Measurements from ENCODE around the gene MMGT1. TPM values are rescaled to one million over a fixed set of nuclear protein-coding genes. Genes with fewer than 3 reads are reported as not detected.

Gene MMGT1
- 22.1 and 26.0 TPM in 2 replicates for total RNA-seq (ENCODE audit: low replicate concordance)

GRCh38 chrX:135973548-135974278, at the start of gene MMGT1:
Gene MMGT1, minus strand, starts transcription at chrX:135973988. Its CDS starts 313 bp downstream, at chrX:135973675.
- H3K4me1 Mint-ChIP-seq, result peaks cover 19% of the 10 kb centered on the region
- H3K27ac Mint-ChIP-seq, result peak within 1 kb of the TSS; percentile 98
- Histone ChIP-seq H2AFZ (replicated peaks) (peak within 1 kb of the TSS; percentile 78), H3K4me1 (no peaks in the 10 kb centered on the region), H3K9me3 (ENCODE audit: low read depth) (no peaks in the 10 kb centered on the region), H4K20me1 (ENCODE audit: low read depth) (no peaks in the 10 kb centered on the region), H3F3A (ENCODE audit: low read depth) (peaks cover 5% of the 10 kb centered on the region), H3K36me3 (no peaks in the 10 kb centered on the region), H3K27me3 (no peaks in the 10 kb centered on the region), H3K9ac (peak within 1 kb of the TSS; percentile 58), H3K4me2 (peak within 1 kb of the TSS; percentile 76), H3K79me2 (ENCODE audit: low read depth) (peaks cover 37% of the 10 kb centered on the region), H3K27ac (peak within 1 kb of the TSS; percentile 73), H3K4me3 (peak within 1 kb of the TSS; percentile 62)
- H3K27me3 Mint-ChIP-seq (ENCODE audit: insufficient read depth, low read depth), result peaks cover 5% of the 10 kb centered on the region
- H3K9me3 Mint-ChIP-seq, result peaks cover 3% of the 10 kb centered on the region
- peak; percentile 88 for DNase-seq (ENCODE audit: low spot score)
- TF ChIP-seq EZH2 (IDR thresholded peaks at IDR 0.05) (no peak), CTCF (IDR thresholded peaks at IDR 0.05) (peak; percentile 4), EZH2phosphoT487 (IDR thresholded peaks at IDR 0.05) (no peak)
- H3K36me3 Mint-ChIP-seq, result no peaks in the 10 kb centered on the region
- peak within 1 kb of the TSS; percentile 93 for H3K4me3 Mint-ChIP-seq

- Mint-ChIP-seq H3K4me3 (no peak overlapping the region), H3K9me3 (no peaks in the 10 kb centered on the region), H3K27ac (no peak overlapping the region), H3K27me3 (ENCODE audit: insufficient read depth, low read depth) (peaks cover 3% of the 10 kb centered on the region), H3K36me3 (peaks cover 12% of the 10 kb centered on the region), H3K4me1 (peaks cover 10% of the 10 kb centered on the region)
- DNase-seq (ENCODE audit: low spot score), result no peak
- Histone ChIP-seq H3K27ac (no peak overlapping the region), H3F3A (ENCODE audit: low read depth) (no peaks in the 10 kb centered on the region), H3K4me1 (no peaks in the 10 kb centered on the region), H4K20me1 (ENCODE audit: low read depth) (no peaks in the 10 kb centered on the region), H3K27me3 (no peaks in the 10 kb centered on the region), H3K4me3 (no peak overlapping the region), H3K4me2 (no peak overlapping the region), H3K36me3 (no peaks in the 10 kb centered on the region), H3K9ac (no peak overlapping the region), H3K9me3 (ENCODE audit: low read depth) (peaks cover 3% of the 10 kb centered on the region), H3K79me2 (ENCODE audit: low read depth) (no peaks in the 10 kb centered on the region), H2AFZ (replicated peaks) (no peak overlapping the region)
- TF ChIP-seq EZH2 (IDR thresholded peaks at IDR 0.05) (no peak), CTCF (IDR thresholded peaks at IDR 0.05) (no peak), EZH2phosphoT487 (IDR thresholded peaks at IDR 0.05) (no peak)
Observed at GRCh38 chrX:136021903-136022302, 48.1 kb upstream of the MMGT1 start.

- no peaks in the 10 kb centered on the region for H4K20me1 ChIP-seq (ENCODE audit: low read depth)
- no peaks in the 10 kb centered on the region for H3F3A ChIP-seq (ENCODE audit: low read depth)
- Mint-ChIP-seq H3K9me3 (no peaks in the 10 kb centered on the region), H3K4me1 (peaks cover 10% of the 10 kb centered on the region), H3K27me3 (ENCODE audit: insufficient read depth, low read depth) (peaks cover 3% of the 10 kb centered on the region), H3K4me3 (no peak overlapping the region), H3K27ac (no peak overlapping the region), H3K36me3 (peaks cover 12% of the 10 kb centered on the region)
- no peaks in the 10 kb centered on the region for H3K36me3 ChIP-seq
- H3K9me3 ChIP-seq (ENCODE audit: low read depth), result peaks cover 3% of the 10 kb centered on the region
- H3K27ac ChIP-seq, result no peak overlapping the region
- H3K27me3 ChIP-seq, result no peaks in the 10 kb centered on the region
- H3K4me3 ChIP-seq, result no peak overlapping the region
- H3K4me1 ChIP-seq, result no peaks in the 10 kb centered on the region
- no peak for DNase-seq (ENCODE audit: low spot score)
- no peak overlapping the region for H2AFZ ChIP-seq (replicated peaks)
- no peak overlapping the region for H3K4me2 ChIP-seq
- H3K79me2 ChIP-seq (ENCODE audit: low read depth), result no peaks in the 10 kb centered on the region
- H3K9ac ChIP-seq, result no peak overlapping the region
- no peak for TF ChIP-seq EZH2 (IDR thresholded peaks at IDR 0.05)
- TF ChIP-seq EZH2phosphoT487 (IDR thresholded peaks at IDR 0.05), result no peak
- no peak for TF ChIP-seq CTCF (IDR thresholded peaks at IDR 0.05)
Observed at GRCh38 chrX:136021160-136021559, 47.4 kb upstream of the MMGT1 start.

Measured in neural progenitor cell (in vitro differentiated cells).